CD4-positive, alpha-beta memory T cell (primary cell): ENCODE results near the gene AHSG. TPM values are rescaled to one million over a fixed set of nuclear protein-coding genes. Genes with fewer than 3 reads are reported as not detected.

Experiments
- polyA plus RNA-seq, 2 donors: library from polyadenylated mRNA; unstranded; fragments of 300-500 nt; fragmentation: Illumina TruSeq; gene quantifications; one replicate each; pipeline ENCODE4 v1.2.3, GENCODE V29; 2021
- total RNA-seq, 2 experiments: library from RNA; stranded (reverse); gene quantifications; one replicate each; pipeline ENCODE4 v1.2.3, GENCODE V29; 2021

AHSG gene
- total and polyA plus RNA-seq, 4 experiments from 2014 or later = not detected

Other genes with a start within 250 kb of the AHSG start
- 10 to 100 TPM; 12.1 to 12.6 TPM for gene CRYGS, start 68.7 kb upstream of the AHSG start, total RNA-seq
- 1 to 10 TPM in 1 of 2 donors, not detected in 1; 1.2 TPM for gene CRYGS, start 68.7 kb upstream of the AHSG start, polyA plus RNA-seq
- 10 to 100 TPM; 20.4 to 21.0 TPM for gene TBCCD1, start 45.7 kb upstream of the AHSG start, total RNA-seq
- gene TBCCD1, start 45.7 kb upstream of the AHSG start, polyA plus RNA-seq = 10 to 100 TPM; 20.1 to 28.6 TPM
- gene DNAJB11, start 42.3 kb upstream of the AHSG start, total RNA-seq = 10 to 100 TPM; 34.0 to 38.6 TPM
- gene DNAJB11, start 42.3 kb upstream of the AHSG start, polyA plus RNA-seq = 10 to 100 TPM; 37.6 to 40.0 TPM
- not detected for gene FETUB, start 27.3 kb downstream of the AHSG start, total RNA-seq
- gene FETUB, start 27.3 kb downstream of the AHSG start, polyA plus RNA-seq = not detected
- not detected for gene HRG, start 53.0 kb downstream of the AHSG start, total RNA-seq
- gene HRG, start 53.0 kb downstream of the AHSG start, polyA plus RNA-seq = not detected
- gene KNG1, start 104.3 kb downstream of the AHSG start, total RNA-seq = not detected
- not detected for gene KNG1, start 104.3 kb downstream of the AHSG start, polyA plus RNA-seq
- gene EIF4A2, start 170.5 kb downstream of the AHSG start, total RNA-seq = 100 to 1,000 TPM; 589 to 632 TPM
- 100 to 1,000 TPM; 242 to 270 TPM for gene EIF4A2, start 170.5 kb downstream of the AHSG start, polyA plus RNA-seq
- gene RFC4, start 193.4 kb downstream of the AHSG start, total RNA-seq = 10 to 100 TPM; 21.5 to 24.6 TPM
- 10 to 100 TPM; 18.4 to 19.0 TPM for gene RFC4, start 193.4 kb downstream of the AHSG start, polyA plus RNA-seq
- not detected for gene ADIPOQ, start 229.7 kb downstream of the AHSG start, total RNA-seq
- gene ADIPOQ, start 229.7 kb downstream of the AHSG start, polyA plus RNA-seq = not detected